ENCODE results near the gene EVX1. TPM values are rescaled to one million over a fixed set of nuclear protein-coding genes. Genes with fewer than 3 reads are reported as not detected.

Gene EVX1
- polyA plus RNA-seq, 1 donor (not counting 4 experiments of a cell fraction or from before 2014, with no cell fraction given), result not detected

- no peak overlapping the region for H2AFZ ChIP-seq (ENCODE audit: control insufficient read depth, low read length)
Observed at GRCh38 chr7:27244488-27245123, 2.0 kb downstream of the EVX1 start.

GRCh38 chr7:27245124-27245797, 2.7 kb downstream of the EVX1 start:
- Histone ChIP-seq H3K9me1 (ENCODE audit: control insufficient read depth, extremely low read depth, insufficient read depth, low read length) (no peaks in the 10 kb centered on the region), H2AFZ (ENCODE audit: control insufficient read depth, low read length) (no peak overlapping the region), H3K9me3 (ENCODE audit: control insufficient read depth, low read depth, low read length) (no peaks in the 10 kb centered on the region), H3K4me1 (ENCODE audit: control insufficient read depth, extremely low read depth, insufficient read depth, low read length) (peaks cover 16% of the 10 kb centered on the region), H3K4me3 (ENCODE audit: control insufficient read depth in 2 of 3, extremely low read depth in 1 of 3, insufficient read depth in 2 of 3, low read depth in 1 of 3, low read length in 3 of 3) (no peak overlapping the region), H3K4me2 (ENCODE audit: control insufficient read depth, extremely low read depth, insufficient read depth, low read depth, low read length) (peak overlapping the region; percentile 60), H3K9ac (ENCODE audit: control insufficient read depth, extremely low read depth, insufficient read depth, low read length) (no peak overlapping the region), H3K27me3 (ENCODE audit: control insufficient read depth, extremely low read depth, insufficient read depth, low read length) (peaks cover 100% of the 10 kb centered on the region), H3K79me2 (ENCODE audit: control insufficient read depth, insufficient read depth, low read length) (no peaks in the 10 kb centered on the region), H3K27ac (ENCODE audit: control insufficient read depth, insufficient read depth, low read length) (no peak overlapping the region), H4K20me1 (ENCODE audit: control insufficient read depth, extremely low read depth, insufficient read depth, low read length) (peaks cover 12% of the 10 kb centered on the region), H3K36me3 (ENCODE audit: control insufficient read depth in 2 of 2, extremely low read depth in 1 of 2, insufficient read depth in 2 of 2, low read length in 2 of 2) (no peaks in the 10 kb centered on the region)
- DNase-seq (ENCODE audit: low read depth, low spot score), result no peak
- dilution Hi-C loops (cut with MboI; ENCODE audit: extremely low pct_ligation_motif_present, low sequenced_read_pairs), result no loop called here
- TF ChIP-seq CTCF (optimal IDR thresholded peaks at IDR 0.05 in 1 of 3, IDR thresholded peaks at IDR 0.05 in 1 of 3, conservative IDR thresholded peaks at IDR 0.05 in 1 of 3; ENCODE audit: extremely low read depth in 1 of 3, insufficient read depth in 2 of 3, low read length in 3 of 3) (no peak), EZH2 (IDR thresholded peaks at IDR 0.05; ENCODE audit: low read length) (no peak)
- FAIRE-seq, result no peak

More at GRCh38 chr7:27244488-27245123, 2.0 kb downstream of the EVX1 start:
- Histone ChIP-seq H3K4me1 (ENCODE audit: control insufficient read depth, extremely low read depth, insufficient read depth, low read length) (peaks cover 16% of the 10 kb centered on the region), H3K9me3 (ENCODE audit: control insufficient read depth, low read depth, low read length) (no peaks in the 10 kb centered on the region), H3K27ac (ENCODE audit: control insufficient read depth, insufficient read depth, low read length) (no peak overlapping the region), H3K9me1 (ENCODE audit: control insufficient read depth, extremely low read depth, insufficient read depth, low read length) (no peaks in the 10 kb centered on the region), H3K36me3 (ENCODE audit: control insufficient read depth in 2 of 2, extremely low read depth in 1 of 2, insufficient read depth in 2 of 2, low read length in 2 of 2) (no peaks in the 10 kb centered on the region), H3K9ac (ENCODE audit: control insufficient read depth, extremely low read depth, insufficient read depth, low read length) (no peak overlapping the region), H3K4me3 (ENCODE audit: control insufficient read depth in 2 of 3, extremely low read depth in 1 of 3, insufficient read depth in 2 of 3, low read depth in 1 of 3, low read length in 3 of 3) (no peak overlapping the region), H3K79me2 (ENCODE audit: control insufficient read depth, insufficient read depth, low read length) (no peaks in the 10 kb centered on the region), H3K27me3 (ENCODE audit: control insufficient read depth, extremely low read depth, insufficient read depth, low read length) (peaks cover 100% of the 10 kb centered on the region), H3K4me2 (ENCODE audit: control insufficient read depth, extremely low read depth, insufficient read depth, low read depth, low read length) (no peak overlapping the region), H4K20me1 (ENCODE audit: control insufficient read depth, extremely low read depth, insufficient read depth, low read length) (peaks cover 12% of the 10 kb centered on the region)
- dilution Hi-C loops (cut with MboI; ENCODE audit: extremely low pct_ligation_motif_present, low sequenced_read_pairs), result no loop called here
- FAIRE-seq (no peak), DNase-seq (ENCODE audit: low read depth, low spot score) (no peak)
- TF ChIP-seq EZH2 (IDR thresholded peaks at IDR 0.05; ENCODE audit: low read length) (peak; percentile 83), CTCF (optimal IDR thresholded peaks at IDR 0.05 in 1 of 3, IDR thresholded peaks at IDR 0.05 in 1 of 3, conservative IDR thresholded peaks at IDR 0.05 in 1 of 3; ENCODE audit: extremely low read depth in 1 of 3, insufficient read depth in 2 of 3, low read length in 3 of 3) (no peak)

Measured in keratinocyte (primary cell).